ENCODE data around the gene ATCAY. TPM values are rescaled to one million over a fixed set of nuclear protein-coding genes. Genes with fewer than 3 reads are reported as not detected.
"Not testable (repeated sequence)": the region's sequence is repeated elsewhere in the genome, so short reads cannot be mapped to it uniquely, and the experiment has no call there.

ATCAY gene
- total RNA-seq, 2 experiments from 2014 or later = 0.07 TPM; not detected in 1

DNA sequence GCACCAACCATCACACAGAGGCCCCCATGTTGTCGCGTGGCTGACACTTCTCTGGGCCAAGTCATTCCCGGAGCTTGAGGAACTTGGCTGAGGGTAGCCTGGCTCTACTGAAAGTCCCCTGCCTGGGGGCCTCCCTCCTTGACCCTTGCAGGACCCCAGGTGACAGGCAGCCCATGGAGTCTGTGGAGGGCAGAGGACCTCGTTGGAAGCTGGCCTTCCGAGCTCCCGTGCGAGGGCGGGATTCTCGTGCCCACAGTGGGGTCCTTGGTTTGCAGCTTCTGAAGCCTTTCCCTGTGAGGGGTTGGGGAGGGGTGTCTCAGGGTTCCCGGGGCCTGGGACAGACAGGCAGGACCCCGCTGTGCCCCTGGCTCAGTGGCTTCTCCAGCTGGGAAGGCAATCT is 68.8 kb downstream of the ATCAY start:
- no peak overlapping the region for H3K4me3 Mint-ChIP-seq
- H3K27me3 Mint-ChIP-seq (ENCODE audit: low read depth) = no peaks in the 10 kb centered on the region
- CTCF ChIA-PET = interaction anchor here (0.6 kb wide), 1 partner anchor 301 kb away, joined by 3 read pairs; no protein-coding TSS in a partner anchor
- peaks cover 10% of the 10 kb centered on the region for H3K4me1 Mint-ChIP-seq (ENCODE audit: low read depth)
- H3K36me3 Mint-ChIP-seq (ENCODE audit: low read depth) = no peaks in the 10 kb centered on the region
- no peak overlapping the region for H3K27ac Mint-ChIP-seq
- H3K9me3 Mint-ChIP-seq = no peaks in the 10 kb centered on the region
- intact Hi-C loops (cut with micrococcal nuclease) = no loop called here
- DNase-seq = no peak

- DNase-seq = no peak
- no peaks in the 10 kb centered on the region for H3K9me3 Mint-ChIP-seq
- no peak overlapping the region for H3K27ac Mint-ChIP-seq
- H3K4me3 Mint-ChIP-seq = no peak overlapping the region
- no peaks in the 10 kb centered on the region for H3K27me3 Mint-ChIP-seq (ENCODE audit: low read depth)
- CTCF ChIA-PET = interaction anchor here (0.6 kb wide), 2 partner anchors 167 to 302 kb away, joined by 3 read pairs; no protein-coding TSS in a partner anchor
- H3K4me1 Mint-ChIP-seq (ENCODE audit: low read depth) = peaks cover 10% of the 10 kb centered on the region
- intact Hi-C loops (cut with micrococcal nuclease) = no loop called here
- H3K36me3 Mint-ChIP-seq (ENCODE audit: low read depth) = no peaks in the 10 kb centered on the region
These were observed 69.7 kb downstream of the ATCAY start for GRCh38 chr19:3949997-3950859.

DNA sequence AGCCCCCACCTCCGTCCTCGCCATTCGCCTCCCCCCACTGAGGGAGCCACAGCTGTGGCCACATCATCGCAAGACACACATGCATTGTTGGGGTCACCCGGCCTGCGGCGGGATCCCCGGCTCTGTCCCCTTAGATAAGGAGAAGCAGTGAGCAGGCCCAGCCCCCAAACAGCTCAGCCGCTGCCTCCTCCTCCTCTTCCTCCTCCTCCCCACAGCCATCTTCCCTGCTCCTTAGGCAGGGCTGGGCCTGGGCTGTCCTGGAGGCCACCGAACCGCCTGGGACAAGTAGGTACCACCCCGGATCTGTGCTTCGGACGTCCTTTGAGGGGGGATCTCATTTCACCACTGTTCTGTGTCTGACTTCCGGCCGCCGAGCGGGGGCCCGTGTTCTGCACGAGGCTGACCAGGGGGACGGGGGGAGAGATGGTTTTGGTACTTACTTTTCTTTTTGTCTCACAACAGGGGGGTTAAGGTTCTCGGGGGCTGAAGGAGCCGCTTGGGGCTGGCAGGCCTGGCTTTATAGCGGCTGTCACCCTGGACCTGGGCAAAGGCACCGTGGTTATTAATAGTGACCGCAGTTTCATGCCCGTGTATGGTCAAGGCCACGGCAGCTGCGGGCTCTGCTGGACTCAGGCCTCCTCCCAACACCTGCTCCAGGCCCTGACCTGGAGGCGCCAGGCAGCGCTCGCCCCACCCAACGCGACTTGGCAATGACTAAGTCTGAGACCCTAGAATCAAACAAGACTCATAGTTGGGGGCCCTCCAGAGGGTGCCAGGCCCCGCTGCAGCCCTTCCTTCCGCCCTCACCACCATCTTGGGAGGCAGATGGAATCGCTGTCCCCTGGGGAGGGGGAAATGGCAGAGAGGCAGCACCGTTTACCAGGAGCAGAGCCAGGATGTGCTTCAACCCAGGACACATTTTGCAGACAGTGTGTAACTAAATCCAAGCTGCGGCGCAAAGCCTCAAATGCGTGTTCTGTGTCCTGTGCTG is 70.7 kb downstream of the ATCAY start:
- H3K27me3 Mint-ChIP-seq (ENCODE audit: low read depth) = no peaks in the 10 kb centered on the region
- no peaks in the 10 kb centered on the region for H3K36me3 Mint-ChIP-seq (ENCODE audit: low read depth)
- peaks cover 10% of the 10 kb centered on the region for H3K4me1 Mint-ChIP-seq (ENCODE audit: low read depth)
- H3K27ac Mint-ChIP-seq = no peak overlapping the region
- H3K4me3 Mint-ChIP-seq = peak overlapping the region; percentile 28
- H3K9me3 Mint-ChIP-seq = no peaks in the 10 kb centered on the region
- intact Hi-C loops (cut with micrococcal nuclease) = no loop called here
- DNase-seq = no peak
- CTCF ChIA-PET = no interaction called here

DNA sequence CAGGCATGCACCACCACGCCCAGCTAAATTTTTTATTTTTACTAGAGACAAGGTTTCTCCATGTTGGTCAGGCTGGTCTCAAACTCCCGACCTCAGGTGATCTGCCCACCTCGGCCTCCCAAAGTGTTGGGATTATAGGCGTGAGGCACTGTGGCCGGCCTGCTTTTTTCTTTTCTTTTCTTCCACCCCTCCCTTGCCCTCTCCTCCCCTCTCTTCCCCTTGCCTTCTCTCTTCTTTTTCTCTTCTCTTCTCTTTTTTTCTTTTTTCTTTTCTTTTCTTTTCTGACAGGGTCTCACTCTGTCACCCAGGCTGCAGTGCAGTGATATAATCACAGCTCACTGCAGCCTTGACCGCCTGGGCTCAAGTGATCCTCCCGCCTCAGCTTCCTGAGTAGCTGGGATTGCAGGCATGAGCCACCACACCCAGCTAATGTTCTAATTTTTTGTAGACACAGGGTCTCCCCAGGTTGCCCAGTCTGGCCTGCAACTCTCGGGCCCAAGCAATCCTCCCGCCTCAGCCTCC is 72.3 kb downstream of the ATCAY start:
- H3K27ac Mint-ChIP-seq; H3K27me3 Mint-ChIP-seq (ENCODE audit: low read depth); DNase-seq; CTCF ChIA-PET; H3K9me3 Mint-ChIP-seq; H3K36me3 Mint-ChIP-seq (ENCODE audit: low read depth); H3K4me3 Mint-ChIP-seq; intact Hi-C loops (cut with micrococcal nuclease): not testable (repeated sequence)
- peaks cover 10% of the 10 kb centered on the region for H3K4me1 Mint-ChIP-seq (ENCODE audit: low read depth)

- Mint-ChIP-seq H3K4me3 (no peak overlapping the region), H3K27ac (no peak overlapping the region), H3K9me3 (no peaks in the 10 kb centered on the region), H3K36me3 (ENCODE audit: low read depth) (no peaks in the 10 kb centered on the region), H3K4me1 (ENCODE audit: low read depth) (peaks cover 10% of the 10 kb centered on the region), H3K27me3 (ENCODE audit: low read depth) (no peaks in the 10 kb centered on the region)
- intact Hi-C loops (cut with micrococcal nuclease) = no loop called here
- CTCF ChIA-PET = no interaction called here
- DNase-seq = no peak
These were observed 73.6 kb downstream of the ATCAY start for GRCh38 chr19:3954107-3954506.

DNA sequence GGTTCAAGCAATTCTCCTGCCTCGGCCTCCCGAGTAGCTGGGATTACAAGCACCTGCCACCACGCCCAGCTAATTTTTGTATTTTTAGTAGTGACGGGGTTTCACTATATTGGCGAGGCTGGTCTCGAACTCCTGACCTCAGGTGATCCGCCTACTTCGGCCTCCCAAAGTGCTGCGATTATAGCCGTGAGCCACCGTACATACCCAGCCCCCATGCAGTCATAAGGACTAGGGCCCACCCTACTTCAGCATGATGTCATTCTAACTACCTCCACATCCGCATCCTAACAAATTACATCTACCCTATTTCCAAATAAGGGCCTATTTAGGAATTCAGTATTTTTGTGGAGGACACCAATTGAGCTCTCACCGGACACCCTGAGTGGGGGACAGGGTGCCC is 74.8 kb downstream of the ATCAY start:
- H3K9me3 Mint-ChIP-seq; H3K36me3 Mint-ChIP-seq (ENCODE audit: low read depth); DNase-seq; intact Hi-C loops (cut with micrococcal nuclease); H3K27me3 Mint-ChIP-seq (ENCODE audit: low read depth); H3K27ac Mint-ChIP-seq; H3K4me3 Mint-ChIP-seq: not testable (repeated sequence)
- peaks cover 10% of the 10 kb centered on the region for H3K4me1 Mint-ChIP-seq (ENCODE audit: low read depth)
- CTCF ChIA-PET = interaction anchor here (2.0 kb wide), 1 partner anchor 185 kb away, joined by 4 read pairs; no protein-coding TSS in a partner anchor

GRCh38 chr19:3955688-3956087 is 75.2 kb downstream of the ATCAY start:
- Mint-ChIP-seq H3K9me3 (no peaks in the 10 kb centered on the region), H3K36me3 (ENCODE audit: low read depth) (peaks cover 1% of the 10 kb centered on the region), H3K4me1 (ENCODE audit: low read depth) (peaks cover 10% of the 10 kb centered on the region), H3K27ac (no peak overlapping the region), H3K4me3 (no peak overlapping the region), H3K27me3 (ENCODE audit: low read depth) (no peaks in the 10 kb centered on the region)
- CTCF ChIA-PET = interaction anchor here (2.0 kb wide), 1 partner anchor 185 kb away, joined by 4 read pairs; no protein-coding TSS in a partner anchor
- intact Hi-C loops (cut with micrococcal nuclease) = no loop called here
- no peak for DNase-seq

DNA sequence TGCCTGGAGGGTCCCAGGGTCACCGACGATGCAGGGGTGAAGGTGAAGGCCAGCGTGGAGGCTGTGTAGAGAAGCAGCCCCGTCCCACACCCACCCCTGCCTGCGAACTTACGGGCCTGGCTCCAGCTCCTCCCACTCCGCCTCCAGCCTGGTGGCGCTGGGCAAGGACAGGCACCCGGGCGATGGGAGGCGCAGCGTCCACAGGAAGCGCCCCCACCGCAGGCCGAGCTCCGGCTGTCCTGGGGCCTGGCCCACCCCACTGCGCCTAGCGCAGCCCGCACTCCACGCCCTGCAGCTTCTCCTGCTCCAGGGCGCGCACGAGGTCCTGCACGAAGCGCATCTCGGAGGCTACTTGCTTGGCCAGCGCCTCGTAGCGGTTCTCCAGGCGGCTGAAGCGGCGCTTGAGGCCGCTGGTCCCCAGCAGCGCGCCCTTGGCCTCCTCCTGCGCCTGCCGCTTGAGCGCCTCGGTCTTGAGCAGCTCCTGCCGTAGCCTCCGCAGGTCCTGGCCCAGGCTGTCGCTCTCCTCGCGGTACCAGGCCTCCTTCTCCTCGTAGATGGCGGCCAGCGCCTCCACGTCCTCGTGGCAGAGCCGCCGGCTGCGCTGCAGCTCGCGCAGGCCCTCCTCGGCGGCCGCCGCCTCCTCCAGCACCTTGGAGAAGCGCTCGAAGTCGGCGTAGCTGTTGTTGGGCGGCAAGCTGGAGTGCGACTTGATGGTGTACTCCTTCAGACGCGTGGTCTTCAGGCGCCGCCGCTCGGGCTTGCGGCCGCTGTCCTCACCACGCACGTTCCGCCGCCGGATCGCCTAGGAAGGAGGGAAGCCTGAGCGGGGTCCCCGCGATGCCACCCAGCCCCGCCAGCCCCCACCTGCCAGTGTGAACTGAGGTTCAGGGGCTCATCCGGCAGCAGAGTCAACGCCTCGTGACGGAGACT is 78.6 kb downstream of the ATCAY start:
- DNase-seq = no peak
- CTCF ChIA-PET = no interaction called here
- intact Hi-C loops (cut with micrococcal nuclease) = no loop called here
- Mint-ChIP-seq H3K4me1 (ENCODE audit: low read depth) (no peaks in the 10 kb centered on the region), H3K9me3 (no peaks in the 10 kb centered on the region), H3K27me3 (ENCODE audit: low read depth) (no peaks in the 10 kb centered on the region), H3K36me3 (ENCODE audit: low read depth) (peaks cover 6% of the 10 kb centered on the region), H3K4me3 (no peak overlapping the region), H3K27ac (no peak overlapping the region)

GRCh38 chr19:3959766-3960131 is 79.3 kb downstream of the ATCAY start:
- no peaks in the 10 kb centered on the region for H3K27me3 Mint-ChIP-seq (ENCODE audit: low read depth)
- CTCF ChIA-PET = no interaction called here
- no peak overlapping the region for H3K27ac Mint-ChIP-seq
- intact Hi-C loops (cut with micrococcal nuclease) = no loop called here
- no peak for DNase-seq
- peaks cover 6% of the 10 kb centered on the region for H3K36me3 Mint-ChIP-seq (ENCODE audit: low read depth)
- H3K4me3 Mint-ChIP-seq = no peak overlapping the region
- H3K4me1 Mint-ChIP-seq (ENCODE audit: low read depth) = no peaks in the 10 kb centered on the region
- H3K9me3 Mint-ChIP-seq = no peaks in the 10 kb centered on the region

DNA sequence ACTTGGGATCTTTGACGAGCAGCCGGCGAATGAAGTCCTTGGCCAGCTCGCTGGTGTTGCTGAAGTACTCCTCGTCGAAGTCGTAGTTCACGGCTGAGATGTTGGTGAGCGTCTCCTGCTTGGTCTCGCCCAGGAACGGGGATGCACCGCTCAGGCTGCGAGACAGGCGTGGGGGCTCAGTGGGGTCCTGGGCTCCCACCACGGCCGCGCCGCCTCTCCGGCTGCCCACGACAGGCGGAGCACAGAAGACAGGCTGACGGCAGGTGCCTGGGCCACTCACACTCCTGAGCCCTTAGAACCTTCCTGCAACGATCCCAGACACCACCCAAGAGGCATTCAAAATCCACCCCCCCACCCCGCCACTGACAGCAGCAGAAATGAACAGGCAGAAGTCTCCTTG is 80.5 kb downstream of the ATCAY start:
- H3K4me3 Mint-ChIP-seq = no peak overlapping the region
- no peaks in the 10 kb centered on the region for H3K9me3 Mint-ChIP-seq
- CTCF ChIA-PET = no interaction called here
- H3K27ac Mint-ChIP-seq = no peak overlapping the region
- no peaks in the 10 kb centered on the region for H3K4me1 Mint-ChIP-seq (ENCODE audit: low read depth)
- DNase-seq = no peak
- no peaks in the 10 kb centered on the region for H3K27me3 Mint-ChIP-seq (ENCODE audit: low read depth)
- intact Hi-C loops (cut with micrococcal nuclease) = no loop called here
- H3K36me3 Mint-ChIP-seq (ENCODE audit: low read depth) = peaks cover 9% of the 10 kb centered on the region

DNA sequence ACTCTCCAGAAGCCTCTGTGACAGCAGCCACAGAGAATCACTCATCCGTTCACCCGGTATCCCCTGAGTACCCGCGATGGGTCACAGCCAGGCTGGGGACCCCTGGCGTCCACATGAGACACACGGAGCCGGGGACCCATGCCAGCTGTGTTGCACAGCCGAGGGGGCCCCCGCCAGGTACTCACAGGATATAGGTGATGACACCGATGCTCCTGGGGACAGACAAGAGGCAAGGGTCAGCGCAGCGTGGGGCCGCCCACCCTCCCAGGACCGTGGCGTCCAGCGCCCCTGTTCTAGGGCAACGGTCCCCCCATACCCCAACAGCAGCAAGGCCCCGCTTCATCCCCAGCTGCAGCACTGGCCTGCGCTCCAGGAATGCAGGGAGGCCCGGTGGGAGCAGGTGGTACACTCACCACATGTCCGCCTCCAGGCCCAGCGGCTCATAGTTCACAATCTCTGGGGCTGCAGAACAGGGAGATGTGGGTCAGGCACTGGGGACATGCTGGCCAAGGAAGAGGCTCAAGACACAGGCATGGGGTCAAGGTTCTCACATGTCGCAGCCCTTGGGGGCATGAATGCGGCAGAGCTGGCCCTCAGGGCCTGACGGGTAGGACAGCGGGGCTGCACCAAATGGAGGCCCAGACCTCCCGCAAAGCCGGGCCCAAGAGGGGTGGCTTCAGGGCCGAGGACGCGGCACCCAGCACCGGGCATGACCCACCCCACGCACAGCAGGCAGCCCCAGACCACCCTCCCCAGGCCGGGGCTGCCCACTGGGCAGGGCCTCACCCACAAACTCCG is 83.2 kb downstream of the ATCAY start:
- CTCF ChIA-PET = no interaction called here
- peaks cover 10% of the 10 kb centered on the region for H3K36me3 Mint-ChIP-seq (ENCODE audit: low read depth)
- peaks cover 5% of the 10 kb centered on the region for H3K4me1 Mint-ChIP-seq (ENCODE audit: low read depth)
- H3K9me3 Mint-ChIP-seq = no peaks in the 10 kb centered on the region
- no peak overlapping the region for H3K27ac Mint-ChIP-seq
- no peak for DNase-seq
- intact Hi-C loops (cut with micrococcal nuclease) = no loop called here
- H3K4me3 Mint-ChIP-seq = no peak overlapping the region
- no peaks in the 10 kb centered on the region for H3K27me3 Mint-ChIP-seq (ENCODE audit: low read depth)
